ENCODE results near the gene SMOC1. TPM values are rescaled to one million over a fixed set of nuclear protein-coding genes. Genes with fewer than 3 reads are reported as not detected.

Gene SMOC1
- total RNA-seq, 1 donor from 2014 or later, result 0.49 TPM

DNA sequence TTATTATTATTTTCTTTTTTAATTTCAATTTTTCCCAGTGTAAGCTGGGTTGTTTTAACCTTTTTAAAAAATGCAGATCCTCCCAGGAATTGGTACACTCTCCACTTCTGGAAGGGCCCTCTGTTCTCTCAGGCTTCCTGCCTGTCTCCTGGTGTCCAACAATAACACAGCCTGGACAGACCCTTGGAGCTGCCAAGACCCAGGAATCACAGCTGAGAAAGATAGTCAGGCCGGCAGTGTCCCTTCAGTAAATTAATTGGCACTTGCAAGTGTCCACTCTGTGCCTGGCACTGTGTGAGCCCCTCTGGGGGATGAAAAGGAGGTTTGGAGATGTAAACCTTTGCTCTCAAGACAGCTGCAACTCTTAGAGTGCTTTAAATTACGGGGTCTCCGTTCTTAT, 113.3 kb downstream of the SMOC1 start:
- no peak overlapping the region for H3K4me3 Mint-ChIP-seq (ENCODE audit: unreplicated experiment)
- no peaks in the 10 kb centered on the region for H3K36me3 Mint-ChIP-seq (ENCODE audit: unreplicated experiment)
- TF ChIP-seq, protein P1, sequence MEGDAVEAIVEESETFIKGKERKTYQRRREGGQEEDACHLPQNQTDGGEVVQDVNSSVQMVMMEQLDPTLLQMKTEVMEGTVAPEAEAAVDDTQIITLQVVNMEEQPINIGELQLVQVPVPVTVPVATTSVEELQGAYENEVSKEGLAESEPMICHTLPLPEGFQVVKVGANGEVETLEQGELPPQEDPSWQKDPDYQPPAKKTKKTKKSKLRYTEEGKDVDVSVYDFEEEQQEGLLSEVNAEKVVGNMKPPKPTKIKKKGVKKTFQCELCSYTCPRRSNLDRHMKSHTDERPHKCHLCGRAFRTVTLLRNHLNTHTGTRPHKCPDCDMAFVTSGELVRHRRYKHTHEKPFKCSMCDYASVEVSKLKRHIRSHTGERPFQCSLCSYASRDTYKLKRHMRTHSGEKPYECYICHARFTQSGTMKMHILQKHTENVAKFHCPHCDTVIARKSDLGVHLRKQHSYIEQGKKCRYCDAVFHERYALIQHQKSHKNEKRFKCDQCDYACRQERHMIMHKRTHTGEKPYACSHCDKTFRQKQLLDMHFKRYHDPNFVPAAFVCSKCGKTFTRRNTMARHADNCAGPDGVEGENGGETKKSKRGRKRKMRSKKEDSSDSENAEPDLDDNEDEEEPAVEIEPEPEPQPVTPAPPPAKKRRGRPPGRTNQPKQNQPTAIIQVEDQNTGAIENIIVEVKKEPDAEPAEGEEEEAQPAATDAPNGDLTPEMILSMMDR (IDR thresholded peaks at IDR 0.05; ENCODE audit: partially characterized antibody, unreplicated experiment), result no peak
- H3K4me1 Mint-ChIP-seq (ENCODE audit: low read depth, unreplicated experiment), result no peaks in the 10 kb centered on the region
- H3K27me3 Mint-ChIP-seq (ENCODE audit: unreplicated experiment), result peaks cover 3% of the 10 kb centered on the region
- H3K9me3 Mint-ChIP-seq (ENCODE audit: unreplicated experiment), result no peaks in the 10 kb centered on the region
- no peak overlapping the region for H3K27ac Mint-ChIP-seq (ENCODE audit: unreplicated experiment)
- no peak for DNase-seq

DNA sequence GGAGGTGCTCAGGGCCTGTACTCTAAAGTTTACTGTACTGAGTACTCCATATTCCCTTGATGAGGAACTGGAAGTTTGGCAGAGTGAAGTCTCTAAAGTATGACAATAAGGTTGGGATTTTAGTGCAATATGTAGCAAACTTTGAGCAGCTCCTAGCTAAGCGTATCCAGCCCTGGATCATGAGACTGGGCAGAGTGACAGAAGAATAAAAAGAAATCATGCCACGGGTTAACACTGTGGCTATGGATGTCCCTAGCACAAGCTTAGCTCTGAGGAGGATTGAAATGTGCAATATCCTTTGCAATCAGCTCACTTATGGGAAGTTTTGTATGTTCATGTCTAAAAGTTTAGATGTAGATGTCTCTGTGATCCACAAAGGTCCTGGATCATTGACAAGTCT, 114.1 kb downstream of the SMOC1 start:
- TF ChIP-seq, protein P1 (IDR thresholded peaks at IDR 0.05; ENCODE audit: partially characterized antibody, unreplicated experiment), result no peak
- H3K4me3 Mint-ChIP-seq (ENCODE audit: unreplicated experiment), result no peak overlapping the region
- H3K36me3 Mint-ChIP-seq (ENCODE audit: unreplicated experiment), result no peaks in the 10 kb centered on the region
- H3K9me3 Mint-ChIP-seq (ENCODE audit: unreplicated experiment), result no peaks in the 10 kb centered on the region
- H3K27me3 Mint-ChIP-seq (ENCODE audit: unreplicated experiment), result peaks cover 3% of the 10 kb centered on the region
- no peaks in the 10 kb centered on the region for H3K4me1 Mint-ChIP-seq (ENCODE audit: low read depth, unreplicated experiment)
- no peak overlapping the region for H3K27ac Mint-ChIP-seq (ENCODE audit: unreplicated experiment)
- DNase-seq, result no peak

DNA sequence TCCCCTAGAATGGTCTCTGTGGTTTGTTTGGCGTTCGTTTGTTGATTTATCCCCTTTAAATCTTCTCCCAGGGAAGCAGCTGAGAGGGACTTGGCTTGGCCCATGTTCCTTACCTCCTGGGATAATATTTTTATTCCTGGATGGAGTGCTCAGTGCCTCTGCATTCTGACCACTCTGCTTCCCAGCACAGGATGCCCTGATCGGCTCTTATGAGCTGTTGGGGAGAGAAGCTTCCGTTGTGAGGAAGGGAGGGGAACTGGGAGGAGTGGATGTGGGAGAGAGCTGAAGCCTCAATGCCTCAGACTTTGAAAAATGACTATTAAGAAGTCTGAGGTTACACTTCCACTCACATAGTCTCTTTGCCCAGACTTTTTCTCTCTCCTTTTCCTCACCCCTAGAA, 114.8 kb downstream of the SMOC1 start:
- no peak for DNase-seq
- TF ChIP-seq, protein P1 (IDR thresholded peaks at IDR 0.05; ENCODE audit: partially characterized antibody, unreplicated experiment), result no peak
- Mint-ChIP-seq H3K36me3 (ENCODE audit: unreplicated experiment) (no peaks in the 10 kb centered on the region), H3K27ac (ENCODE audit: unreplicated experiment) (no peak overlapping the region), H3K4me3 (ENCODE audit: unreplicated experiment) (no peak overlapping the region), H3K9me3 (ENCODE audit: unreplicated experiment) (no peaks in the 10 kb centered on the region), H3K27me3 (ENCODE audit: unreplicated experiment) (peaks cover 3% of the 10 kb centered on the region), H3K4me1 (ENCODE audit: low read depth, unreplicated experiment) (no peaks in the 10 kb centered on the region)

DNA sequence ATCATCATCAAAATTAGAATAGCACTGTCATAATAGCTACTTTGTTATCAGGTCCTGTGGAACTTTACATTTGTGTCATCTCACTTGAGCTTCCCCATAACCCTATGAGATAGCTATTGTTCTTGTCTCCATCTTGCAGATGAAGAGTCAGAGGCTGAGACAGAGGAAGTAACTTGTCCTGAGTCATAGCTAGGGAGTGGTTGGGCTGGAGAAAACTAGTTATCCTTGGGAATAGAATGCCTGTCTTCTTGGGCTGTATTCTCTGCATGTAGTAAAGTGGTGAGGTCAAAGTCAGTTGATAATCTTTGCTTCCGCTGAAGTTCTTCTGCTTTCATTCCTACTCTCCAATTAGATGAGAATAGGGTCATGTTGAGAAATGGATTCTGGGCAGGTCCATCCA, 117.0 kb downstream of the SMOC1 start:
- peaks cover 3% of the 10 kb centered on the region for H3K27me3 Mint-ChIP-seq (ENCODE audit: unreplicated experiment)
- DNase-seq, result no peak
- TF ChIP-seq, protein P1 (IDR thresholded peaks at IDR 0.05; ENCODE audit: partially characterized antibody, unreplicated experiment), result no peak
- H3K4me3 Mint-ChIP-seq (ENCODE audit: unreplicated experiment), result no peak overlapping the region
- no peak overlapping the region for H3K27ac Mint-ChIP-seq (ENCODE audit: unreplicated experiment)
- H3K36me3 Mint-ChIP-seq (ENCODE audit: unreplicated experiment), result no peaks in the 10 kb centered on the region
- H3K4me1 Mint-ChIP-seq (ENCODE audit: low read depth, unreplicated experiment), result no peaks in the 10 kb centered on the region
- H3K9me3 Mint-ChIP-seq (ENCODE audit: unreplicated experiment), result no peaks in the 10 kb centered on the region

DNA sequence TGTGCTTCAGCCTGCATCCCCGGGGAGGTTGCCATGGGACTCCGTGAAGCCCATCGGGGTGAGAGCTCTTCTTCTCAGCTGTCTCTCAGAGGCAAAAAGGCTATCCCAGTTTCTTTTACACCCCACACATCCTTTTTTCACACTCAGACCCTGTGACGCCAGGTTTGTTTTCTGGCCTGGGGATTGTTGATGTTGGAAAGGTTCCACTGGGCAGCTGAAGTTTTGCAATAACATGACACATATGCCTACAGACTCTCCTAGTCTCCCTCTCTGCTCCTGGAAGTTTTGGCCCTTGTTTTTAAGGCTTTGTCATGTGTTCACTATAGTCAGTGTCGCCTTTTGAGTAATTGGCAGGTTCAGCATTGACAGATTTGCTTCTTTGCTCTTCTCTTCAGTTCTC, 118.6 kb downstream of the SMOC1 start:
- TF ChIP-seq, protein P1 (IDR thresholded peaks at IDR 0.05; ENCODE audit: partially characterized antibody, unreplicated experiment), result no peak
- Mint-ChIP-seq H3K4me3 (ENCODE audit: unreplicated experiment) (no peak overlapping the region), H3K27ac (ENCODE audit: unreplicated experiment) (no peak overlapping the region), H3K27me3 (ENCODE audit: unreplicated experiment) (peaks cover under 1% of the 10 kb centered on the region), H3K9me3 (ENCODE audit: unreplicated experiment) (no peaks in the 10 kb centered on the region), H3K36me3 (ENCODE audit: unreplicated experiment) (no peaks in the 10 kb centered on the region), H3K4me1 (ENCODE audit: low read depth, unreplicated experiment) (no peaks in the 10 kb centered on the region)
- no peak for DNase-seq
